ENCODE measurements around the gene FBLN2.

DNA sequence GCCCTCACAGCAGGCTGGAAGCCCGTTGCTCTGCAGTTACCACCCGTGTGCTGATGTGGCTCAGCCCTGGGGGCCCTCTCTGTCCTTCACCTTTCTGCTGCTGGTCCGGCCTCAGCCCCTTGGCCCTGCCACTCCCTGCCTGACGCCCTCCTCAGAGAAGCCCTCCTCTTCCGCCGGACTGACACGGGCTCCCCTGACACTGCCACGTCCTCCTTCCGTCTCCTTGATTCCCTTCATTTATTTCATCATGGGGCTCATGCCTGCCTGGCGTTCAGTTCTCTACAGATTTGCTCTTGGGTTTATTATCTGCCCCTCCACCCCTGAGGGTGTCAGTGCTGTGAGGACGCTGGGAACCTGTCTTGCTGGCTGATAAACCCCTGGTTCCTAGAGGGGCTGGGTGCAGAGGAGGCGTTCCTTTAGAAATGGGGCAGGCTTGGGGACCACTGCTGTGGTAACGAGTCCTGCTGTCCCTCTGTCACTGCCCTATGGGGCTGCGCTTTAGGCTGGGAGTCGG, 19.6 kb downstream of the FBLN2 start:
- no peak for TF ChIP-seq ZFX (IDR thresholded peaks at IDR 0.05)
- TF ChIP-seq, protein P1, sequence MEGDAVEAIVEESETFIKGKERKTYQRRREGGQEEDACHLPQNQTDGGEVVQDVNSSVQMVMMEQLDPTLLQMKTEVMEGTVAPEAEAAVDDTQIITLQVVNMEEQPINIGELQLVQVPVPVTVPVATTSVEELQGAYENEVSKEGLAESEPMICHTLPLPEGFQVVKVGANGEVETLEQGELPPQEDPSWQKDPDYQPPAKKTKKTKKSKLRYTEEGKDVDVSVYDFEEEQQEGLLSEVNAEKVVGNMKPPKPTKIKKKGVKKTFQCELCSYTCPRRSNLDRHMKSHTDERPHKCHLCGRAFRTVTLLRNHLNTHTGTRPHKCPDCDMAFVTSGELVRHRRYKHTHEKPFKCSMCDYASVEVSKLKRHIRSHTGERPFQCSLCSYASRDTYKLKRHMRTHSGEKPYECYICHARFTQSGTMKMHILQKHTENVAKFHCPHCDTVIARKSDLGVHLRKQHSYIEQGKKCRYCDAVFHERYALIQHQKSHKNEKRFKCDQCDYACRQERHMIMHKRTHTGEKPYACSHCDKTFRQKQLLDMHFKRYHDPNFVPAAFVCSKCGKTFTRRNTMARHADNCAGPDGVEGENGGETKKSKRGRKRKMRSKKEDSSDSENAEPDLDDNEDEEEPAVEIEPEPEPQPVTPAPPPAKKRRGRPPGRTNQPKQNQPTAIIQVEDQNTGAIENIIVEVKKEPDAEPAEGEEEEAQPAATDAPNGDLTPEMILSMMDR (conservative IDR thresholded peaks at IDR 0.05) = no peak
